H9 (cell line): ENCODE data around the gene MB21D2. TPM values are rescaled to one million over a fixed set of nuclear protein-coding genes. Genes with fewer than 3 reads are reported as not detected.

Experiments used
- DNase-seq: peaks from one replicate; pipeline ENCODE4 v3.0.0-alpha.2; 2017
- H2AFZ ChIP-seq: one replicate; pipeline ENCODE4 v1.6.1; 2013; ENCODE audit warnings: mild to moderate bottlenecking, low read length, control low read depth, moderate library complexity
- H2AK5ac ChIP-seq: 2 replicates; pipeline ENCODE4 v1.6.1; 2013; ENCODE audit warnings: low read length, control low read depth, mixed read lengths; ENCODE audit not compliant: insufficient read length
- H2BK120ac ChIP-seq: one replicate; pipeline ENCODE4 v1.6.1; 2013; ENCODE audit warnings: low read depth, mild to moderate bottlenecking, low read length, control low read depth, inconsistent platforms; ENCODE audit not compliant: poor library complexity, severe bottlenecking
- H2BK12ac ChIP-seq: 2 replicates; pipeline ENCODE4 v1.6.1; 2013; ENCODE audit warnings: low read length, control low read depth, mixed read lengths, low read depth; ENCODE audit not compliant: insufficient read length
- H2BK15ac ChIP-seq: 2 replicates; pipeline ENCODE4 v1.6.1; 2013; ENCODE audit warnings: low read depth, low read length, control low read depth
- H2BK20ac ChIP-seq: one replicate; pipeline ENCODE4 v1.6.1; 2013; ENCODE audit warnings: low read depth, mild to moderate bottlenecking, low read length, control low read depth, inconsistent platforms; ENCODE audit not compliant: poor library complexity, severe bottlenecking
- H2BK5ac ChIP-seq: 2 replicates; pipeline ENCODE4 v1.6.1; 2013; ENCODE audit warnings: low read length, control low read depth, mixed read lengths; ENCODE audit not compliant: insufficient read length
- H3K14ac ChIP-seq: 2 replicates; pipeline ENCODE4 v1.6.1; 2013; ENCODE audit warnings: low read length, control low read depth; ENCODE audit not compliant: insufficient read depth
- H3K18ac ChIP-seq: 2 replicates; pipeline ENCODE4 v1.6.1; 2013; ENCODE audit warnings: low read depth, mild to moderate bottlenecking, mixed read lengths, low read length, control low read depth; ENCODE audit not compliant: insufficient read length
- H3K23ac ChIP-seq: 2 replicates; pipeline ENCODE4 v1.6.1; 2013; ENCODE audit warnings: low read length, control low read depth, mixed read lengths, low read depth; ENCODE audit not compliant: insufficient read length
- H3K23me2 ChIP-seq: 2 replicates; pipeline ENCODE4 v1.6.1; 2013; ENCODE audit warnings: low read depth, mild to moderate bottlenecking, mixed read lengths, low read length, control low read depth; ENCODE audit not compliant: insufficient read length, poor library complexity, severe bottlenecking
- H3K27ac ChIP-seq: 2 replicates; pipeline ENCODE4 v1.5.1; 2013; ENCODE audit warnings: low read length, control low read depth, mixed read lengths, low read depth; ENCODE audit not compliant: insufficient read length
- H3K27me3 ChIP-seq: 2 replicates; pipeline ENCODE4 v1.6.1; 2013; ENCODE audit warnings: low read length, control low read depth, inconsistent platforms; ENCODE audit not compliant: insufficient read depth
- H3K4ac ChIP-seq: 2 replicates; pipeline ENCODE4 v1.6.1; 2013; ENCODE audit warnings: low read depth, mild to moderate bottlenecking, control low read depth, inconsistent platforms, low read length, moderate library complexity
- H3K4me1 ChIP-seq: 2 replicates; pipeline ENCODE4 v1.6.1; 2013; ENCODE audit warnings: low read length, control low read depth, inconsistent platforms; ENCODE audit not compliant: insufficient read depth
- H3K4me2 ChIP-seq: 2 replicates; pipeline ENCODE4 v1.6.1; 2013; ENCODE audit warnings: low read length, control low read depth, mixed read lengths; ENCODE audit not compliant: insufficient read length, insufficient read depth
- H3K56ac ChIP-seq: 2 replicates; pipeline ENCODE4 v1.6.1; 2013; ENCODE audit warnings: low read depth, mild to moderate bottlenecking, mixed read lengths, low read length, control low read depth; ENCODE audit not compliant: insufficient read length
- H3K79me1 ChIP-seq: 2 replicates; pipeline ENCODE4 v1.6.1; 2013; ENCODE audit warnings: low read depth, mild to moderate bottlenecking, moderate library complexity, low read length, control low read depth, inconsistent platforms; ENCODE audit not compliant: insufficient read depth, poor library complexity, severe bottlenecking
- H3K79me2 ChIP-seq: 2 replicates; pipeline ENCODE4 v1.6.1; 2013; ENCODE audit warnings: low read length, control low read depth, inconsistent platforms; ENCODE audit not compliant: insufficient read depth
- H3K9ac ChIP-seq: 2 replicates; pipeline ENCODE4 v1.6.1; 2013; ENCODE audit warnings: low read length, control low read depth, mixed read lengths; ENCODE audit not compliant: insufficient read length; ENCODE audit errors: extremely low read depth
- H3K9me3 ChIP-seq: one replicate; pipeline ENCODE4 v1.6.1; 2013; ENCODE audit warnings: low read depth, low read length, inconsistent platforms; ENCODE audit not compliant: control insufficient read depth
- H3T11ph ChIP-seq: one replicate; pipeline ENCODE4 v1.6.1; 2013; ENCODE audit warnings: mild to moderate bottlenecking, low read length, control low read depth, inconsistent platforms
- H4K20me1 ChIP-seq: one replicate; pipeline ENCODE4 v1.6.1; 2013; ENCODE audit not compliant: control insufficient read depth, insufficient read length, insufficient read depth
- H4K5ac ChIP-seq: 2 replicates; pipeline ENCODE4 v1.6.1; 2013; ENCODE audit warnings: low read depth, mild to moderate bottlenecking, mixed read lengths, low read length, control low read depth; ENCODE audit not compliant: insufficient read length
- H4K8ac ChIP-seq: replicated peaks from 2 replicates; pipeline ENCODE4 v1.6.1; 2013; ENCODE audit warnings: low read length, control low read depth, mixed read lengths, low read depth; ENCODE audit not compliant: insufficient read length
- H4K91ac ChIP-seq: 2 replicates; pipeline ENCODE4 v1.6.1; 2013; ENCODE audit warnings: low read depth, mild to moderate bottlenecking, moderate library complexity, mixed read lengths, low read length, control low read depth; ENCODE audit not compliant: insufficient read length
- H3K27ac Mint-ChIP-seq, 3 experiments: 2 replicates in 2 of 3; 3 replicates in 1 of 3; pipeline ENCODE4 v1.8.0; 2020 to 2021; ENCODE audit warnings: mixed read lengths in 3 of 3, mild to moderate bottlenecking in 1 of 3, moderate library complexity in 1 of 3
- H3K27me3 Mint-ChIP-seq: 2 replicates; pipeline ENCODE4 v1.8.0; 2021; ENCODE audit warnings: low read depth, mild to moderate bottlenecking, moderate library complexity, mixed read lengths
- H3K36me3 Mint-ChIP-seq, 3 experiments: 2 replicates in 2 of 3; 3 replicates in 1 of 3; pipeline ENCODE4 v1.8.0; 2020 to 2021; ENCODE audit warnings: low read depth in 3 of 3, mixed read lengths in 3 of 3; ENCODE audit not compliant: insufficient read depth in 1 of 3
- H3K4me1 Mint-ChIP-seq, 2 experiments: 2 replicates each; pipeline ENCODE4 v1.8.0; 2020; ENCODE audit warnings: mixed read lengths in 2 of 2
- H3K4me3 Mint-ChIP-seq, 2 experiments: 2 replicates in 1 of 2; 3 replicates in 1 of 2; pipeline ENCODE4 v1.8.0; 2020 to 2021; ENCODE audit warnings: mild to moderate bottlenecking in 2 of 2, mixed read lengths in 2 of 2, moderate library complexity in 1 of 2
- H3K9me3 Mint-ChIP-seq, 2 experiments: 2 replicates in 1 of 2; 3 replicates in 1 of 2; pipeline ENCODE4 v1.8.0; 2020; ENCODE audit warnings: mild to moderate bottlenecking in 2 of 2, mixed read lengths in 2 of 2, moderate library complexity in 1 of 2
- CTCF ChIP-seq: fragments of 200-600 bp; sonication (generic); conservative IDR thresholded peaks from 3 replicates; pipeline ENCODE4 v1.8.0; 2021; ENCODE audit warnings: antibody characterized with exemption, mild to moderate bottlenecking
- whole genome bisulfite sequencing: extraction: QIAGEN DNeasy Blood & Tissue Kit; methylation state at CpG from one replicate; pipeline ENCODE4 v1.1.7; 2013; ENCODE audit warnings: missing lambda C conversion rate, low lambda C conversion rate, mixed read lengths; ENCODE audit not compliant: insufficient read length; ENCODE audit errors: extremely low coverage; 5-methylcytosine and 5-hydroxymethylcytosine counted together
- total RNA-seq: library from RNA; stranded (reverse); gene quantifications from 2 replicates; pipeline ENCODE4 v1.2.1, GENCODE V29; 2021

MB21D2 gene
- total RNA-seq, 1 experiment from 2014 or later = 19.1 TPM

- H2BK20ac ChIP-seq = no peak overlapping the region
- WGBS = no CpG with 5 or more reads among the region's 1 CpG
- H3K23me2 ChIP-seq = no peaks in the 10 kb centered on the region
- Mint-ChIP-seq H3K27ac (no peak overlapping the region), H3K4me1 (peaks cover 24 to 46% of the 10 kb centered on the region in 2 experiments), H3K36me3 (peaks cover 2 to 12% (median 9%) of the 10 kb centered on the region in 3 experiments; a peak in 5 of 7 replicates), H3K4me3 (no peak overlapping the region), H3K27me3 (no peaks in the 10 kb centered on the region), H3K9me3 (peaks cover 3 to 6% of the 10 kb centered on the region in 2 experiments; a peak in 3 of 5 replicates)
- no peak overlapping the region for H2BK12ac ChIP-seq
- H3K9me3 ChIP-seq = no peaks in the 10 kb centered on the region
- H2AK5ac ChIP-seq = no peak overlapping the region
- no peak for DNase-seq
- H3K9ac ChIP-seq = no peak overlapping the region
- H3K79me1 ChIP-seq = peaks cover 2% of the 10 kb centered on the region
- H3K79me2 ChIP-seq = peaks cover 19% of the 10 kb centered on the region; the same call in 1 of the 2 replicates
- no peak overlapping the region for H3K4me2 ChIP-seq
- H3K4me1 ChIP-seq = no peaks in the 10 kb centered on the region; the same call in 1 of the 2 replicates
- no peak overlapping the region for H2AFZ ChIP-seq
- no peak overlapping the region for H3K14ac ChIP-seq
- H3K56ac ChIP-seq = no peak overlapping the region
- H3K18ac ChIP-seq = no peak overlapping the region
- no peak overlapping the region for H2BK15ac ChIP-seq
- H2BK120ac ChIP-seq = no peak overlapping the region
- no peaks in the 10 kb centered on the region for H4K20me1 ChIP-seq
- no peak overlapping the region for H3K4ac ChIP-seq
- H4K8ac ChIP-seq = no peak overlapping the region
- H3T11ph ChIP-seq = no peak overlapping the region
- no peaks in the 10 kb centered on the region for H3K27me3 ChIP-seq
- no peak overlapping the region for H2BK5ac ChIP-seq
- no peak overlapping the region for H4K5ac ChIP-seq
- no peak for TF ChIP-seq CTCF
- H3K27ac ChIP-seq = no peak overlapping the region
- H3K23ac ChIP-seq = no peak overlapping the region
- H4K91ac ChIP-seq = no peak overlapping the region
Observed at GRCh38 chr3:192855434-192855833, 62.2 kb downstream of the MB21D2 start.
